DND-41 (cell line): Measurements from ENCODE around the gene DHODH.

Source experiments
- ATAC-seq: fragments of 200-7000 bp; cut with Tn5 transposase; 3 replicates; pipeline ENCODE4 v1.9.1; 2021; ENCODE audit warnings: low read depth; ENCODE audit not compliant: insufficient read depth
- DNase-seq: peaks from one replicate; pipeline ENCODE4 v3.0.0-alpha.2; 2020
- H2AFZ ChIP-seq: 2 replicates; pipeline ENCODE4 v1.6.0; 2012; ENCODE audit warnings: low read depth, low read length
- H3K27ac ChIP-seq: 2 replicates; pipeline ENCODE4 v1.5.1; 2012; ENCODE audit warnings: low read length, inconsistent platforms
- H3K27me3 ChIP-seq: fragments of 200-600 bp; sonication (generic); 2 replicates; pipeline ENCODE4 v1.6.0; 2012; ENCODE audit warnings: low read length, mild to moderate bottlenecking, inconsistent platforms; ENCODE audit not compliant: insufficient read depth, poor library complexity
- H3K36me3 ChIP-seq: 2 replicates; pipeline ENCODE4 v1.5.1; 2012; ENCODE audit warnings: low read length, inconsistent platforms; ENCODE audit not compliant: insufficient read depth
- H3K4me1 ChIP-seq: 2 replicates; pipeline ENCODE4 v1.5.1; 2012; ENCODE audit warnings: mild to moderate bottlenecking, low read length; ENCODE audit not compliant: insufficient read depth
- H3K4me2 ChIP-seq: 2 replicates; pipeline ENCODE4 v1.6.0; 2012; ENCODE audit warnings: mild to moderate bottlenecking, moderate library complexity, low read length, inconsistent platforms; ENCODE audit not compliant: insufficient read depth
- H3K4me3 ChIP-seq, 2 experiments: fragments of 200-600 bp in 1 of 2; shearing (Covaris generic) in 1 of 2; 2 replicates each; pipeline ENCODE4 v1.5.1; 2012 to 2016; ENCODE audit warnings: inconsistent platforms in 2 of 2, low read length in 2 of 2, mild to moderate bottlenecking in 2 of 2, low read depth in 1 of 2, moderate library complexity in 1 of 2
- H3K79me2 ChIP-seq: 2 replicates; pipeline ENCODE4 v1.6.0; 2012; ENCODE audit warnings: low read length, inconsistent platforms; ENCODE audit not compliant: insufficient read depth
- H3K9ac ChIP-seq: 2 replicates; pipeline ENCODE4 v1.6.0; 2012; ENCODE audit warnings: low read depth, mild to moderate bottlenecking, inconsistent platforms, low read length, moderate library complexity
- H3K9me3 ChIP-seq: 2 replicates; pipeline ENCODE4 v1.5.1; 2012; ENCODE audit warnings: low read length, moderate library complexity, mild to moderate bottlenecking, inconsistent platforms; ENCODE audit not compliant: insufficient read depth, severe bottlenecking
- H4K20me1 ChIP-seq: 2 replicates; pipeline ENCODE4 v1.6.0; 2012; ENCODE audit warnings: low read length; ENCODE audit not compliant: insufficient read depth
- CTCF ChIP-seq: IDR thresholded peaks from 2 replicates; pipeline ENCODE4 v1.5.1; 2012; ENCODE audit warnings: borderline replicate concordance, low read length, moderate library complexity, mild to moderate bottlenecking; ENCODE audit not compliant: poor library complexity, severe bottlenecking; ENCODE audit errors: extremely low read depth
- EZH2 ChIP-seq: IDR thresholded peaks from 3 replicates; pipeline ENCODE4 v1.6.1; 2012; ENCODE audit warnings: borderline replicate concordance, low read depth, mild to moderate bottlenecking, moderate library complexity, low read length, inconsistent platforms; ENCODE audit not compliant: severe bottlenecking

Gene DHODH

GRCh38 chr16:72060405-72060804 is 51.9 kb downstream of the DHODH start:
- no peaks in the 10 kb centered on the region for H3K4me1 ChIP-seq
- H3K4me3 ChIP-seq = no peak overlapping the region
- ATAC-seq = no peak
- H3K9me3 ChIP-seq = no peaks in the 10 kb centered on the region
- H3K79me2 ChIP-seq = no peaks in the 10 kb centered on the region
- no peak for DNase-seq
- no peak overlapping the region for H3K27ac ChIP-seq
- H4K20me1 ChIP-seq = no peaks in the 10 kb centered on the region
- no peak overlapping the region for H3K4me2 ChIP-seq
- H3K9ac ChIP-seq = no peak overlapping the region
- TF ChIP-seq EZH2 (no peak), CTCF (no peak)
- H2AFZ ChIP-seq = no peak overlapping the region
- no peaks in the 10 kb centered on the region for H3K27me3 ChIP-seq
- H3K36me3 ChIP-seq = no peaks in the 10 kb centered on the region

GRCh38 chr16:72061564-72061963 is 53.0 kb downstream of the DHODH start:
- H3K9me3 ChIP-seq = no peaks in the 10 kb centered on the region
- H3K36me3 ChIP-seq = no peaks in the 10 kb centered on the region
- H3K4me3 ChIP-seq = no peak overlapping the region
- no peaks in the 10 kb centered on the region for H3K4me1 ChIP-seq
- no peak overlapping the region for H3K27ac ChIP-seq
- no peak overlapping the region for H3K4me2 ChIP-seq
- H4K20me1 ChIP-seq = no peaks in the 10 kb centered on the region
- H2AFZ ChIP-seq = no peak overlapping the region
- DNase-seq (no peak), ATAC-seq (no peak)
- no peak overlapping the region for H3K9ac ChIP-seq
- no peaks in the 10 kb centered on the region for H3K27me3 ChIP-seq
- TF ChIP-seq CTCF (no peak), EZH2 (no peak)
- no peaks in the 10 kb centered on the region for H3K79me2 ChIP-seq

GRCh38 chr16:72064361-72064894 is 55.9 kb downstream of the DHODH start:
- TF ChIP-seq EZH2 (no peak), CTCF (no peak)
- H3K4me3 ChIP-seq = no peak overlapping the region
- no peaks in the 10 kb centered on the region for H3K79me2 ChIP-seq
- no peaks in the 10 kb centered on the region for H3K4me1 ChIP-seq
- no peaks in the 10 kb centered on the region for H4K20me1 ChIP-seq
- no peak for DNase-seq
- H2AFZ ChIP-seq = no peak overlapping the region
- no peaks in the 10 kb centered on the region for H3K36me3 ChIP-seq
- H3K9me3 ChIP-seq = no peaks in the 10 kb centered on the region
- H3K27me3 ChIP-seq = no peaks in the 10 kb centered on the region
- H3K9ac ChIP-seq = no peak overlapping the region
- no peak overlapping the region for H3K4me2 ChIP-seq
- ATAC-seq = no peak
- no peak overlapping the region for H3K27ac ChIP-seq

GRCh38 chr16:72066747-72067146 is 58.2 kb downstream of the DHODH start:
- H2AFZ ChIP-seq = no peak overlapping the region
- no peaks in the 10 kb centered on the region for H4K20me1 ChIP-seq
- DNase-seq = no peak
- H3K79me2 ChIP-seq = no peaks in the 10 kb centered on the region
- ATAC-seq = peak; percentile 67
- H3K4me1 ChIP-seq = no peaks in the 10 kb centered on the region
- H3K9ac ChIP-seq = no peak overlapping the region
- TF ChIP-seq CTCF (peak; percentile 68), EZH2 (no peak)
- no peaks in the 10 kb centered on the region for H3K36me3 ChIP-seq
- H3K9me3 ChIP-seq = no peaks in the 10 kb centered on the region
- no peak overlapping the region for H3K4me2 ChIP-seq
- H3K27ac ChIP-seq = no peak overlapping the region
- H3K4me3 ChIP-seq = no peak overlapping the region
- no peaks in the 10 kb centered on the region for H3K27me3 ChIP-seq
